Endothelial cell of hepatic sinusoid (primary cell): Measurements from ENCODE around the gene MAMLD1.

ENCODE experiments used
- in situ Hi-C: cut with HindIII; loops from 2 replicates; pipeline ENCODE4 v1.10.0; 2017; ENCODE audit warnings: low sequenced_read_pairs

MAMLD1 gene

GRCh38 chrX:150487369-150488094 lies 124.4 kb downstream of the MAMLD1 start:
- in situ Hi-C loops, result no loop called here

- in situ Hi-C loops, result no loop called here
These were observed 126.4 kb downstream of the MAMLD1 start for GRCh38 chrX:150489359-150490015.

GRCh38 chrX:150495496-150495895 lies 132.4 kb downstream of the MAMLD1 start:
- in situ Hi-C loops, result no loop called here

- in situ Hi-C loops, result no loop called here
These were observed 136.1 kb downstream of the MAMLD1 start for GRCh38 chrX:150499240-150499639.

- in situ Hi-C loops, result no loop called here
These were observed 139.0 kb downstream of the MAMLD1 start for GRCh38 chrX:150502091-150502490.

GRCh38 chrX:150502979-150503897 lies 140.1 kb downstream of the MAMLD1 start:
- in situ Hi-C loops, result no loop called here

- in situ Hi-C loops, result no loop called here
These were observed 140.7 kb downstream of the MAMLD1 start for GRCh38 chrX:150503898-150504219.

GRCh38 chrX:150504397-150505182 lies 141.5 kb downstream of the MAMLD1 start:
- in situ Hi-C loops, result no loop called here

- in situ Hi-C loops, result no loop called here
These were observed 142.9 kb downstream of the MAMLD1 start for GRCh38 chrX:150506020-150506419.

GRCh38 chrX:150506486-150506885 lies 143.4 kb downstream of the MAMLD1 start:
- in situ Hi-C loops, result no loop called here

GRCh38 chrX:150507251-150507856 lies 144.2 kb downstream of the MAMLD1 start:
- in situ Hi-C loops, result no loop called here

GRCh38 chrX:150508018-150508417 lies 144.9 kb downstream of the MAMLD1 start:
- in situ Hi-C loops, result no loop called here

GRCh38 chrX:150508451-150509367 lies 145.6 kb downstream of the MAMLD1 start:
- in situ Hi-C loops, result no loop called here

GRCh38 chrX:150509703-150510102 lies 146.6 kb downstream of the MAMLD1 start:
- in situ Hi-C loops, result no loop called here

GRCh38 chrX:150512461-150512901 lies 149.4 kb downstream of the MAMLD1 start:
- in situ Hi-C loops, result no loop called here

- in situ Hi-C loops, result no loop called here
These were observed 150.4 kb downstream of the MAMLD1 start for GRCh38 chrX:150513544-150513943.

GRCh38 chrX:150514462-150514861 lies 151.3 kb downstream of the MAMLD1 start:
- in situ Hi-C loops, result no loop called here

GRCh38 chrX:150515801-150516200 lies 152.7 kb downstream of the MAMLD1 start:
- in situ Hi-C loops, result no loop called here

- in situ Hi-C loops, result no loop called here
These were observed 154.3 kb downstream of the MAMLD1 start for GRCh38 chrX:150517303-150517910.
